ENCODE measurements around the gene AOC3.

DNA sequence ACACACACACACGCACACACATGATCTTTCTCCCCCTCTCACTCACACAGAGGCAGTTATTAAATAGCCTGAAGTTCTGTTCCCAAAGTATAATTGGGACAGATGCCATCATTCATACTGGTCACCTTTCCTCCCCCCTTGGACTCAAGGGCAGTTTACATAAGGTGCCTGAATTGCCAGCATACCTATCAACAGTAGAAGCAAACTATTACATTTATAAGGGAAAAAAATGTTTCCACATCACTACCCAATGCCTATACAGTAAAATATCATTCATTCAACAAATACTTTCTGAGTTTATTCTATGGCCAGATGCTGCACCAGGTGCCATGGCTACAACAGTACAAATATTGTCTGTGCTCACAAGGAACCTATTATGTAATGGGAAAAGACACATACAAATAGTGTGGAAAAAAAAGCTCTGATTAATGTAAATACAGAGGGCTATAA lies 46.1 kb upstream of the AOC3 start:
- TF ChIP-seq FOXM1 (IDR thresholded peaks at IDR 0.05; ENCODE audit: low read depth) (no peak), TAF1 (IDR thresholded peaks at IDR 0.05; ENCODE audit: borderline replicate concordance, low read depth, low read length) (no peak), POLR2AphosphoS5 (IDR thresholded peaks at IDR 0.05; ENCODE audit: low read depth, low read length) (no peak), JUND (IDR thresholded peaks at IDR 0.05) (no peak), YY1 (IDR thresholded peaks at IDR 0.05; ENCODE audit: low read depth) (no peak), RAD21 (IDR thresholded peaks at IDR 0.05; ENCODE audit: low read length) (no peak)
- TF ChIP-seq, protein P1, sequence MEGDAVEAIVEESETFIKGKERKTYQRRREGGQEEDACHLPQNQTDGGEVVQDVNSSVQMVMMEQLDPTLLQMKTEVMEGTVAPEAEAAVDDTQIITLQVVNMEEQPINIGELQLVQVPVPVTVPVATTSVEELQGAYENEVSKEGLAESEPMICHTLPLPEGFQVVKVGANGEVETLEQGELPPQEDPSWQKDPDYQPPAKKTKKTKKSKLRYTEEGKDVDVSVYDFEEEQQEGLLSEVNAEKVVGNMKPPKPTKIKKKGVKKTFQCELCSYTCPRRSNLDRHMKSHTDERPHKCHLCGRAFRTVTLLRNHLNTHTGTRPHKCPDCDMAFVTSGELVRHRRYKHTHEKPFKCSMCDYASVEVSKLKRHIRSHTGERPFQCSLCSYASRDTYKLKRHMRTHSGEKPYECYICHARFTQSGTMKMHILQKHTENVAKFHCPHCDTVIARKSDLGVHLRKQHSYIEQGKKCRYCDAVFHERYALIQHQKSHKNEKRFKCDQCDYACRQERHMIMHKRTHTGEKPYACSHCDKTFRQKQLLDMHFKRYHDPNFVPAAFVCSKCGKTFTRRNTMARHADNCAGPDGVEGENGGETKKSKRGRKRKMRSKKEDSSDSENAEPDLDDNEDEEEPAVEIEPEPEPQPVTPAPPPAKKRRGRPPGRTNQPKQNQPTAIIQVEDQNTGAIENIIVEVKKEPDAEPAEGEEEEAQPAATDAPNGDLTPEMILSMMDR (IDR thresholded peaks at IDR 0.05), result no peak
- TF ChIP-seq, protein P2, sequence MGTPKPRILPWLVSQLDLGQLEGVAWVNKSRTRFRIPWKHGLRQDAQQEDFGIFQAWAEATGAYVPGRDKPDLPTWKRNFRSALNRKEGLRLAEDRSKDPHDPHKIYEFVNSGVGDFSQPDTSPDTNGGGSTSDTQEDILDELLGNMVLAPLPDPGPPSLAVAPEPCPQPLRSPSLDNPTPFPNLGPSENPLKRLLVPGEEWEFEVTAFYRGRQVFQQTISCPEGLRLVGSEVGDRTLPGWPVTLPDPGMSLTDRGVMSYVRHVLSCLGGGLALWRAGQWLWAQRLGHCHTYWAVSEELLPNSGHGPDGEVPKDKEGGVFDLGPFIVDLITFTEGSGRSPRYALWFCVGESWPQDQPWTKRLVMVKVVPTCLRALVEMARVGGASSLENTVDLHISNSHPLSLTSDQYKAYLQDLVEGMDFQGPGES (IDR thresholded peaks at IDR 0.05; ENCODE audit: low read depth, low read length), result no peak
- TF ChIP-seq, protein P3, sequence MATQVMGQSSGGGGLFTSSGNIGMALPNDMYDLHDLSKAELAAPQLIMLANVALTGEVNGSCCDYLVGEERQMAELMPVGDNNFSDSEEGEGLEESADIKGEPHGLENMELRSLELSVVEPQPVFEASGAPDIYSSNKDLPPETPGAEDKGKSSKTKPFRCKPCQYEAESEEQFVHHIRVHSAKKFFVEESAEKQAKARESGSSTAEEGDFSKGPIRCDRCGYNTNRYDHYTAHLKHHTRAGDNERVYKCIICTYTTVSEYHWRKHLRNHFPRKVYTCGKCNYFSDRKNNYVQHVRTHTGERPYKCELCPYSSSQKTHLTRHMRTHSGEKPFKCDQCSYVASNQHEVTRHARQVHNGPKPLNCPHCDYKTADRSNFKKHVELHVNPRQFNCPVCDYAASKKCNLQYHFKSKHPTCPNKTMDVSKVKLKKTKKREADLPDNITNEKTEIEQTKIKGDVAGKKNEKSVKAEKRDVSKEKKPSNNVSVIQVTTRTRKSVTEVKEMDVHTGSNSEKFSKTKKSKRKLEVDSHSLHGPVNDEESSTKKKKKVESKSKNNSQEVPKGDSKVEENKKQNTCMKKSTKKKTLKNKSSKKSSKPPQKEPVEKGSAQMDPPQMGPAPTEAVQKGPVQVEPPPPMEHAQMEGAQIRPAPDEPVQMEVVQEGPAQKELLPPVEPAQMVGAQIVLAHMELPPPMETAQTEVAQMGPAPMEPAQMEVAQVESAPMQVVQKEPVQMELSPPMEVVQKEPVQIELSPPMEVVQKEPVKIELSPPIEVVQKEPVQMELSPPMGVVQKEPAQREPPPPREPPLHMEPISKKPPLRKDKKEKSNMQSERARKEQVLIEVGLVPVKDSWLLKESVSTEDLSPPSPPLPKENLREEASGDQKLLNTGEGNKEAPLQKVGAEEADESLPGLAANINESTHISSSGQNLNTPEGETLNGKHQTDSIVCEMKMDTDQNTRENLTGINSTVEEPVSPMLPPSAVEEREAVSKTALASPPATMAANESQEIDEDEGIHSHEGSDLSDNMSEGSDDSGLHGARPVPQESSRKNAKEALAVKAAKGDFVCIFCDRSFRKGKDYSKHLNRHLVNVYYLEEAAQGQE (IDR thresholded peaks at IDR 0.05; ENCODE audit: low read depth, low read length), result no peak
